Cardiac fibroblast (primary cell): ENCODE measurements around the gene FAM107B.
A peak's percentile ranks its signal among the peaks of the same experiment; 100 is the strongest.
"Not testable (repeated sequence)": the region's sequence is repeated elsewhere in the genome, so short reads cannot be mapped to it uniquely, and the experiment has no call there.

ENCODE experiments used
- DNase-seq, 2 donors: peaks; one replicate each; pipeline versions ENCODE4 v3.0.0 to v3.0.0-alpha.2; 2010; ENCODE audit warnings: low read depth in 2 of 2
- H3K4me3 ChIP-seq, 2 donors: replicated peaks in 1 of 2; 1 replicate in 1 of 2; 2 replicates in 1 of 2; pipeline ENCODE4 v1.5.1; 2011; ENCODE audit warnings: low read depth in 2 of 2, low read length in 2 of 2, mild to moderate bottlenecking in 2 of 2, moderate library complexity in 1 of 2
- CTCF ChIP-seq: IDR thresholded peaks from one replicate; pipeline ENCODE4 v1.5.1; 2011; ENCODE audit warnings: low read depth, mild to moderate bottlenecking, low read length, inconsistent platforms

FAM107B gene

GRCh38 chr10:14648946-14649345, 125.8 kb downstream of the FAM107B start:
- no peak for TF ChIP-seq CTCF
- no peak for DNase-seq
- H3K4me3 ChIP-seq, result no peak overlapping the region

GRCh38 chr10:14648005-14648765, 126.5 kb downstream of the FAM107B start:
- DNase-seq, result peak; percentile 51 to 84
- TF ChIP-seq CTCF, result no peak
- no peak overlapping the region for H3K4me3 ChIP-seq

- DNase-seq, result no peak
- no peak for TF ChIP-seq CTCF
- H3K4me3 ChIP-seq, result no peak overlapping the region
Observed at GRCh38 chr10:14645239-14645960, 129.3 kb downstream of the FAM107B start.

GRCh38 chr10:14639637-14640036, 135.1 kb downstream of the FAM107B start:
- TF ChIP-seq CTCF, result no peak
- DNase-seq, result no peak
- H3K4me3 ChIP-seq, result no peak overlapping the region

GRCh38 chr10:14635043-14635710, 139.5 kb downstream of the FAM107B start:
- TF ChIP-seq CTCF, result no peak
- H3K4me3 ChIP-seq, result no peak overlapping the region
- no peak for DNase-seq

- not testable (repeated sequence) for DNase-seq
Observed at GRCh38 chr10:14634572-14634971, 140.1 kb downstream of the FAM107B start.

More at GRCh38 chr10:14634572-14634971, 140.1 kb downstream of the FAM107B start:
- H3K4me3 ChIP-seq, result not testable (repeated sequence)
